Ishikawa (cell line): Measurements from ENCODE around the gene ADAMTS13.

Experiments
- CEBPB ChIP-seq: IDR thresholded peaks from 2 replicates; pipeline ENCODE4 v1.6.1; 2012
- CREB1 ChIP-seq: IDR thresholded peaks from 2 replicates; pipeline ENCODE4 v1.6.1; 2012; ENCODE audit warnings: low read depth
- EGR1 ChIP-seq: IDR thresholded peaks from 2 replicates; pipeline ENCODE4 v1.6.1; 2012
- FOXM1 ChIP-seq: IDR thresholded peaks from 2 replicates; pipeline ENCODE4 v1.6.1; 2012; ENCODE audit warnings: low read depth, borderline replicate concordance
- MAX ChIP-seq: IDR thresholded peaks from 2 replicates; pipeline ENCODE4 v1.6.1; 2012
- NFIC ChIP-seq: IDR thresholded peaks from 2 replicates; pipeline ENCODE4 v1.6.1; 2012
- RAD21 ChIP-seq: IDR thresholded peaks from 2 replicates; pipeline ENCODE4 v1.6.1; 2012; ENCODE audit warnings: low read depth
- REST ChIP-seq: IDR thresholded peaks from 2 replicates; pipeline ENCODE4 v1.6.1; 2012; ENCODE audit warnings: low read depth, mild to moderate bottlenecking
- TAF1 ChIP-seq: IDR thresholded peaks from 2 replicates; pipeline ENCODE4 v1.6.1; 2012; ENCODE audit warnings: low read depth, mild to moderate bottlenecking
- TCF12 ChIP-seq: IDR thresholded peaks from 2 replicates; pipeline ENCODE4 v1.6.1; 2012; ENCODE audit warnings: low read depth
- TEAD4 ChIP-seq: IDR thresholded peaks from 2 replicates; pipeline ENCODE4 v1.6.1; 2012
- USF1 ChIP-seq: IDR thresholded peaks from 2 replicates; pipeline ENCODE4 v1.6.1; 2012
- YY1 ChIP-seq: IDR thresholded peaks from 2 replicates; pipeline ENCODE4 v1.6.1; 2012; ENCODE audit warnings: low read depth

- no peak for TF ChIP-seq MAX
- TF ChIP-seq YY1, result no peak
- no peak for TF ChIP-seq REST
- no peak for TF ChIP-seq TAF1
- TF ChIP-seq CEBPB, result no peak
- no peak for TF ChIP-seq FOXM1
- no peak for TF ChIP-seq NFIC
- TF ChIP-seq EGR1, result no peak
- TF ChIP-seq TEAD4, result no peak
- no peak for TF ChIP-seq RAD21
- TF ChIP-seq CREB1, result no peak
- TF ChIP-seq USF1, result no peak
- TF ChIP-seq TCF12, result no peak
Observed at GRCh38 chr9:133380734-133381133, 41.4 kb upstream of the ADAMTS13 start.
